K562 (cell line): Measurements from ENCODE around the gene MYOC. TPM values are rescaled to one million over a fixed set of nuclear protein-coding genes. Genes with fewer than 3 reads are reported as not detected.

Experiments used
- ATAC-seq: fragments of 200-7000 bp; cut with Tn5 transposase; 3 replicates; pipeline ENCODE4 v1.9.1; 2020; ENCODE audit warnings: moderate library complexity
- BruUV-seq: library from RNA; stranded (reverse); fragments of 400-500 nt; replicated peaks from 2 replicates; lab custom pipeline; 2021; lab: Mats Ljungman, UMichigan
- CTCF ChIA-PET: fragments of 300-600 bp; formaldehyde crosslinking; extraction: SDS; loops from one replicate; lab custom pipeline; 2021; ENCODE audit warnings: low intra/inter-chr PET ratio; lab: Yijun Ruan, JAX
- POLR2A ChIA-PET: fragments of 300-600, 350-650 bp; sonication (Branson Sonifier 250); formaldehyde crosslinking; extraction: SDS; loops from one replicate; lab custom pipeline; 2021; ENCODE audit warnings: antibody characterized with exemption, inconsistent platforms; lab: Yijun Ruan, JAX
- DNase-seq, 4 experiments: peaks; one replicate each; pipeline versions ENCODE4 v3.0.0 to v3.0.0-alpha.2; 2011 to 2018; ENCODE audit warnings: low spot score in 3 of 4, mixed read lengths in 3 of 4; ENCODE audit errors: extremely low read depth in 1 of 4
- FAIRE-seq: peaks from 2 replicates; lab custom pipeline; 2011; peaks lifted over from hg19 to GRCh38; lab: Jason Lieb, UNC
- H2AFZ ChIP-seq: 2 replicates; pipeline ENCODE4 v1.6.0; 2011; ENCODE audit warnings: low read depth, low read length, control low read depth, inconsistent platforms
- H3K27ac ChIP-seq: fragments of 200-600 bp; 3 replicates; pipeline ENCODE4 v1.8.0; 2011; ENCODE audit warnings: low read depth, mild to moderate bottlenecking, control low read depth, inconsistent platforms, low read length, moderate library complexity, mixed read lengths; ENCODE audit errors: extremely low read depth
- H3K27me3 ChIP-seq, 2 experiments: fragments of 300-600 bp in 1 of 2; 2 replicates in 1 of 2; 3 replicates in 1 of 2; pipeline versions ENCODE4 v1.6.0 to v1.8.0; 2011; ENCODE audit warnings: inconsistent platforms in 2 of 2, low read length in 2 of 2, mild to moderate bottlenecking in 1 of 2, mixed read lengths in 1 of 2, moderate library complexity in 1 of 2; ENCODE audit not compliant: control insufficient read depth in 2 of 2, insufficient read depth in 2 of 2
- H3K36me3 ChIP-seq: fragments of 300-600 bp; 3 replicates; pipeline ENCODE4 v1.8.0; 2011; ENCODE audit warnings: mild to moderate bottlenecking, low read length, inconsistent platforms; ENCODE audit not compliant: control insufficient read depth, insufficient read depth
- H3K4me1 ChIP-seq, 2 experiments: fragments of 200-600 bp in 1 of 2; replicated peaks in 1 of 2; 2 replicates in 1 of 2; 3 replicates in 1 of 2; pipeline versions ENCODE4 v1.5.1 to v1.8.0; 2011; ENCODE audit warnings: inconsistent platforms in 2 of 2, low read length in 2 of 2, mild to moderate bottlenecking in 1 of 2, mixed read lengths in 1 of 2, moderate library complexity in 1 of 2; ENCODE audit not compliant: control insufficient read depth in 2 of 2, insufficient read depth in 2 of 2
- H3K4me2 ChIP-seq: 2 replicates; pipeline ENCODE4 v1.6.1; 2011; ENCODE audit warnings: low read length, control low read depth, inconsistent platforms, mixed read lengths; ENCODE audit not compliant: insufficient read depth
- H3K4me3 ChIP-seq: fragments of 200-600 bp; sonication (generic), shearing (Covaris generic); 2 replicates; pipeline ENCODE4 v1.5.1; 2016; ENCODE audit warnings: control low read depth, inconsistent platforms
- H3K79me2 ChIP-seq: fragments of 200-600 bp; 3 replicates; pipeline ENCODE4 v1.8.0; 2011; ENCODE audit warnings: low read length, inconsistent platforms; ENCODE audit not compliant: control insufficient read depth, insufficient read depth
- H3K9ac ChIP-seq, 2 experiments: 2 replicates each; pipeline versions ENCODE4 v1.6.0 to v1.6.1; 2011; ENCODE audit warnings: low read depth in 2 of 2, low read length in 2 of 2, control low read depth in 1 of 2, inconsistent platforms in 1 of 2, mild to moderate bottlenecking in 1 of 2, mixed read lengths in 1 of 2; ENCODE audit not compliant: insufficient read depth in 1 of 2
- H3K9me1 ChIP-seq: one replicate; pipeline ENCODE4 v1.6.0; 2011; ENCODE audit warnings: inconsistent platforms, mild to moderate bottlenecking, low read length, moderate library complexity; ENCODE audit not compliant: control insufficient read depth, insufficient read depth
- H3K9me3 ChIP-seq: replicated peaks from 2 replicates; pipeline ENCODE4 v1.5.1; 2011; ENCODE audit warnings: low read depth, low read length, inconsistent platforms; ENCODE audit not compliant: control insufficient read depth, insufficient read depth
- H4K20me1 ChIP-seq: replicated peaks from 2 replicates; pipeline ENCODE4 v1.6.1; 2011; ENCODE audit warnings: low read length, inconsistent platforms, mixed read lengths; ENCODE audit not compliant: control insufficient read depth, insufficient read depth
- BHLHE40 ChIP-seq: IDR thresholded peaks from 2 replicates; pipeline ENCODE4 v1.6.1; 2011; ENCODE audit warnings: low read length, improper control_type of control experiment
- DDX20 ChIP-seq: fragments of 450-650 bp; IDR thresholded peaks from 2 replicates; pipeline ENCODE4 v1.6.1; 2016; ENCODE audit warnings: missing genetic modification characterization, low read depth, mild to moderate bottlenecking, missing compliant biosample characterization, moderate library complexity
- FOS ChIP-seq: IDR thresholded peaks from 3 replicates; pipeline ENCODE4 v1.6.1; 2011; ENCODE audit not compliant: insufficient read length; ENCODE audit errors: extremely low read depth
- IRF2 ChIP-seq: sonication (generic); formaldehyde crosslinking; IDR thresholded peaks from 2 replicates; pipeline ENCODE4 v1.8.1; 2022; ENCODE audit warnings: mild to moderate bottlenecking, missing genetic modification reagents
- MCM2 ChIP-seq: fragments of 450-650 bp; IDR thresholded peaks from 2 replicates; pipeline ENCODE4 v1.6.1; 2017; ENCODE audit warnings: low read depth, mild to moderate bottlenecking
- NFE2 ChIP-seq: IDR thresholded peaks from 2 replicates; pipeline ENCODE4 v1.6.1; 2014; ENCODE audit warnings: antibody characterized with exemption, low read depth
- SREBF1 ChIP-seq: fragments of 150-350 bp; IDR thresholded peaks from 2 replicates; pipeline ENCODE4 v1.6.1; 2014; ENCODE audit warnings: antibody characterized with exemption, low read depth, low read length, borderline replicate concordance
- TFAM ChIP-seq: fragments of 250-450 bp; sonication (Bioruptor Pico); conservative IDR thresholded peaks from 2 replicates; pipeline ENCODE4 v1.5.0; 2021; ENCODE audit warnings: mild to moderate bottlenecking, moderate library complexity
- TFE3 ChIP-seq: fragments of 450-650 bp; formaldehyde crosslinking; IDR thresholded peaks from 2 replicates; pipeline ENCODE4 v1.4.0; 2020; ENCODE audit warnings: mild to moderate bottlenecking, mixed read lengths
- VEZF1 ChIP-seq: fragments of 200-800 bp; sonication (Bioruptor generic); IDR thresholded peaks from 2 replicates; pipeline ENCODE4 v1.6.1; 2017; ENCODE audit warnings: missing genetic modification characterization, missing compliant biosample characterization
- ZNF12 ChIP-seq: sonication (generic); formaldehyde crosslinking; IDR thresholded peaks from 2 replicates; pipeline ENCODE4 v1.4.0; 2020; ENCODE audit warnings: mild to moderate bottlenecking, missing genetic modification reagents
- ZNF561 ChIP-seq: fragments of 450-650 bp; formaldehyde crosslinking; conservative IDR thresholded peaks from 2 replicates; pipeline ENCODE4 v1.4.0; 2020; ENCODE audit warnings: mild to moderate bottlenecking, moderate library complexity
- WGBS: fragments of 100-300 bp; shearing (Covaris generic); methylation state at CpG from one replicate; pipeline ENCODE4 v1.1.6; 2016; ENCODE audit warnings: low coverage, mixed read lengths; ENCODE audit not compliant: insufficient coverage; ENCODE audit errors: missing lambda C conversion rate; 5-methylcytosine and 5-hydroxymethylcytosine counted together
- in situ Hi-C: fragments of 300-500 bp; cut with MboI; formaldehyde crosslinking; loops from 4 replicates; pipeline ENCODE4 v1.15.0; 2018; ENCODE audit warnings: inconsistent platforms, mixed read lengths
- intact Hi-C: fragments of 100-400 bp; cut with micrococcal nuclease; formaldehyde crosslinking; loops from 2 replicates; pipeline ENCODE4 v1.14.2; 2022
- polyA plus RNA-seq, 8 experiments: library from polyadenylated mRNA; depleted of rRNA in 4 of 8; stranded (reverse) in 5 of 8; unstranded in 3 of 8; fragments of >200 nt; fragmentation: Nextera tagmentation in 2 of 8; fragmentation: Illumina TruSeq in 1 of 8; extraction: Ambion mirVana in 2 of 8; extraction: Trizol in 1 of 8; gene quantifications; 2 replicates each; pipeline versions ENCODE4 v1.2.1 to v1.2.3, GENCODE V29; 2011 to 2014; ENCODE audit warnings: inconsistent platforms in 1 of 8, missing spikeins in 1 of 8
- total RNA-seq, 7 experiments: library from RNA; depleted of rRNA in 6 of 7; stranded (reverse); fragments of >200 nt in 6 of 7; fragmentation: Illumina TruSeq in 2 of 7; extraction: Trizol in 2 of 7; gene quantifications; 2 replicates each; pipeline versions ENCODE4 v1.2.1 to v1.2.3, GENCODE V29; 2011 to 2021; ENCODE audit warnings: low replicate concordance in 1 of 7
- TF ChIP-seq, protein P1 (sequence below), 2 experiments: fragments of 450-650 bp in 1 of 2; sonication (generic) in 1 of 2; formaldehyde crosslinking; conservative IDR thresholded peaks; 2 replicates each; pipeline versions ENCODE4 v1.4.0 to v1.8.1; 2020 to 2022; ENCODE audit warnings: mild to moderate bottlenecking in 1 of 2, missing genetic modification reagents in 1 of 2
- TF ChIP-seq, protein P2 (sequence below): fragments of 450-650 bp; formaldehyde crosslinking; conservative IDR thresholded peaks from 2 replicates; pipeline ENCODE4 v1.4.0; 2022; ENCODE audit warnings: mild to moderate bottlenecking, missing genetic modification characterization

MYOC gene
- total and polyA plus RNA-seq, 9 of the 15 experiments (the other 6 are each of a cell fraction or from before 2014, with no cell fraction given), result not detected

DNA sequence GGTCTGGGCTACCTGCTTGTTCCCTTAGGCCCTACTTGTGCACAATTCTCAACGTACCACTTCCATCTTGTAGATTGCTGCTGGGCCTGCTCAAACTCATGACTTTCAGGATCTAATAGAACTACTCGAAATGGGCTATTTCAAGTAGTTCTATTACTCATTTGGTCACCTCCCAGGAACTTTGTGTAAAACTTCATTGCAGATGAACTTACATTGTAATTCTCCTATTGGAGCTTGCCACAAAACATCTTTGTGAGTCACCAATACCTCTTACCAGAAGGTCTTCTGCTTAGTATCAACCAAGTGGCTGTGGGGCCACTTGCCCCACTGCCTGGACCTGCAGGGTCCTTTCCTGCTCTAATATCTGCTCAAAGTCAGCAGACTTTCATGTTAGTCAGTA is 41.2 kb downstream of the MYOC start:
- H3K79me2 ChIP-seq, result no peaks in the 10 kb centered on the region
- H3K9me3 ChIP-seq, result no peaks in the 10 kb centered on the region
- FAIRE-seq (no peak), DNase-seq (no peak), ATAC-seq (no peak)
- peaks cover 0 to 6% of the 10 kb centered on the region in 2 experiments; a peak in 2 of 5 replicates for H3K4me1 ChIP-seq
- no peaks in the 10 kb centered on the region; a peak in 1 of 5 replicates for H3K27me3 ChIP-seq
- in situ Hi-C loops (loop anchor here (25.0 kb wide), 1 partner anchor 1074 kb away; the partner anchor contains the start of gene GORAB), intact Hi-C loops (no loop called here)
- H3K9ac ChIP-seq, result no peak overlapping the region
- no peaks in the 10 kb centered on the region for H3K9me1 ChIP-seq
- H3K4me2 ChIP-seq, result no peak overlapping the region
- ChIA-PET CTCF (no interaction called here), POLR2A (no interaction called here)
- no TSS peak for BruUV-seq
- no peaks in the 10 kb centered on the region for H4K20me1 ChIP-seq
- H3K4me3 ChIP-seq, result no peak overlapping the region
- WGBS, result 4% methylated on average over 2 of the region's 2 CpGs
- no peak overlapping the region for H3K27ac ChIP-seq
- H2AFZ ChIP-seq, result no peak overlapping the region
- TF ChIP-seq, protein P1, sequence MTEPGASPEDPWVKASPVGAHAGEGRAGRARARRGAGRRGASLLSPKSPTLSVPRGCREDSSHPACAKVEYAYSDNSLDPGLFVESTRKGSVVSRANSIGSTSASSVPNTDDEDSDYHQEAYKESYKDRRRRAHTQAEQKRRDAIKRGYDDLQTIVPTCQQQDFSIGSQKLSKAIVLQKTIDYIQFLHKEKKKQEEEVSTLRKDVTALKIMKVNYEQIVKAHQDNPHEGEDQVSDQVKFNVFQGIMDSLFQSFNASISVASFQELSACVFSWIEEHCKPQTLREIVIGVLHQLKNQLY (CRISPR knock-in tag; conservative IDR thresholded peaks at IDR 0.05), result no peak
- TF ChIP-seq NFE2, result no peak
- no peak for TF ChIP-seq ZNF561 (CRISPR knock-in tag)
- TF ChIP-seq ZNF12 (CRISPR knock-in tag), result no peak
- no peak for TF ChIP-seq TFE3 (CRISPR knock-in tag)
- TF ChIP-seq FOS, result no peak
- TF ChIP-seq, protein P2, sequence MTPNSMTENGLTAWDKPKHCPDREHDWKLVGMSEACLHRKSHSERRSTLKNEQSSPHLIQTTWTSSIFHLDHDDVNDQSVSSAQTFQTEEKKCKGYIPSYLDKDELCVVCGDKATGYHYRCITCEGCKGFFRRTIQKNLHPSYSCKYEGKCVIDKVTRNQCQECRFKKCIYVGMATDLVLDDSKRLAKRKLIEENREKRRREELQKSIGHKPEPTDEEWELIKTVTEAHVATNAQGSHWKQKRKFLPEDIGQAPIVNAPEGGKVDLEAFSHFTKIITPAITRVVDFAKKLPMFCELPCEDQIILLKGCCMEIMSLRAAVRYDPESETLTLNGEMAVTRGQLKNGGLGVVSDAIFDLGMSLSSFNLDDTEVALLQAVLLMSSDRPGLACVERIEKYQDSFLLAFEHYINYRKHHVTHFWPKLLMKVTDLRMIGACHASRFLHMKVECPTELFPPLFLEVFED (CRISPR knock-in tag), result no peak
- TF ChIP-seq BHLHE40, result no peak
- TF ChIP-seq VEZF1 (CRISPR knock-in tag), result no peak
- no peak for TF ChIP-seq IRF2 (CRISPR knock-in tag)
- no peak for TF ChIP-seq TFAM (CRISPR knock-in tag)
- TF ChIP-seq MCM2, result no peak
- TF ChIP-seq DDX20 (tag), result no peak
- TF ChIP-seq SREBF1, result no peak
- no peaks in the 10 kb centered on the region for H3K36me3 ChIP-seq
